ENCODE results near the gene NENF.

NENF gene

GRCh38 chr1:212432272-212432660 lies 454 bp upstream of the NENF start:
- DNase-seq, result no peak

- no peak for DNase-seq
Observed at GRCh38 chr1:212433577-212434462, 1.1 kb downstream of the NENF start.

GRCh38 chr1:212434992-212435391 lies 2.3 kb downstream of the NENF start:
- DNase-seq, result no peak

- no peak for DNase-seq
Observed at GRCh38 chr1:212437179-212437798, 4.6 kb downstream of the NENF start.

- DNase-seq, result no peak
Observed at GRCh38 chr1:212438831-212439237, 6.1 kb downstream of the NENF start.

- DNase-seq, result no peak
Observed at GRCh38 chr1:212440419-212440818, 7.7 kb downstream of the NENF start.

- DNase-seq, result no peak
Observed at GRCh38 chr1:212442408-212442807, 9.7 kb downstream of the NENF start.

GRCh38 chr1:212446333-212446732 lies 13.6 kb downstream of the NENF start:
- no peak for DNase-seq

GRCh38 chr1:212447478-212447877 lies 14.8 kb downstream of the NENF start:
- no peak for DNase-seq

GRCh38 chr1:212450331-212450881 lies 17.7 kb downstream of the NENF start:
- DNase-seq, result no peak

- DNase-seq, result no peak
Observed at GRCh38 chr1:212451416-212452322, 18.9 kb downstream of the NENF start.

GRCh38 chr1:212452323-212453155 lies 19.8 kb downstream of the NENF start:
- no peak for DNase-seq

- no peak for DNase-seq
Observed at GRCh38 chr1:212453156-212453857, 20.6 kb downstream of the NENF start.

- DNase-seq, result no peak
Observed at GRCh38 chr1:212454741-212455140, 22.0 kb downstream of the NENF start.

GRCh38 chr1:212455401-212455800 lies 22.7 kb downstream of the NENF start:
- no peak for DNase-seq

GRCh38 chr1:212455803-212456528 lies 23.2 kb downstream of the NENF start:
- DNase-seq, result peak; percentile 75 to 81

GRCh38 chr1:212457740-212458338 lies 25.1 kb downstream of the NENF start:
- peak; percentile 75 to 84 for DNase-seq

GRCh38 chr1:212458817-212459216 lies 26.1 kb downstream of the NENF start:
- no peak for DNase-seq

GRCh38 chr1:212459656-212460055 lies 26.9 kb downstream of the NENF start:
- DNase-seq, result no peak

GRCh38 chr1:212460376-212460775 lies 27.7 kb downstream of the NENF start:
- DNase-seq, result no peak
